Measurements from ENCODE around the gene FAN1.

GRCh38 chr15:30923429-30923828 is 19.7 kb downstream of the FAN1 start:
- TF ChIP-seq CTCF (IDR thresholded peaks at IDR 0.05; ENCODE audit: low read depth, low read length) (no peak), EZH2phosphoT487 (IDR thresholded peaks at IDR 0.05; ENCODE audit: low read depth) (no peak)
